ENCODE measurements around the gene KLHL29.

KLHL29 gene

GRCh38 chr2:23586741-23587306 is 201.8 kb downstream of the KLHL29 start:
- H3K4me3 ChIP-seq (ENCODE audit: low read depth, low read length): no peak overlapping the region

- H3K4me3 ChIP-seq (ENCODE audit: low read depth, low read length): no peak overlapping the region
Measured at GRCh38 chr2:23587341-23587880, 202.4 kb downstream of the KLHL29 start.

DNA sequence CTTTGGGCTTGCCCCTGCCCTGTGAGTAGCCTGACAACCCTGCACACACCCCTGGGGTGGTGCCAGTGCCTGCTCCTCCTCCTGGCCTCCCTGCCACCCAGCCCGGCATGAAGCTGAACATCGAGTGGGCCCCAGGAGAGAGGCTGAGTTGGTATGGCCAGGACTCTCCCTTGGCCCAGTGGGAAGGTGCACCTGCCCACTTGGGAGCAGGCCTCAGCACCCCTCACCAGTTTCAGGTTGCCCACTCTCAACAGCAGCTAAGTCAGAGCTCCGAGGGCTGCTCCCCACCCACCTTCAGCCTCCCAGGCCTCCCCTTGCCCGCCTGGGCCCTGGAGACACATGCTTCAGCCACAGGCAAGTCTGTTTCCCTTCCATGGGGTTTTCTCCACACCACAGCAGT is 203.1 kb downstream of the KLHL29 start:
- H3K4me3 ChIP-seq (ENCODE audit: low read depth, low read length): no peak overlapping the region

DNA sequence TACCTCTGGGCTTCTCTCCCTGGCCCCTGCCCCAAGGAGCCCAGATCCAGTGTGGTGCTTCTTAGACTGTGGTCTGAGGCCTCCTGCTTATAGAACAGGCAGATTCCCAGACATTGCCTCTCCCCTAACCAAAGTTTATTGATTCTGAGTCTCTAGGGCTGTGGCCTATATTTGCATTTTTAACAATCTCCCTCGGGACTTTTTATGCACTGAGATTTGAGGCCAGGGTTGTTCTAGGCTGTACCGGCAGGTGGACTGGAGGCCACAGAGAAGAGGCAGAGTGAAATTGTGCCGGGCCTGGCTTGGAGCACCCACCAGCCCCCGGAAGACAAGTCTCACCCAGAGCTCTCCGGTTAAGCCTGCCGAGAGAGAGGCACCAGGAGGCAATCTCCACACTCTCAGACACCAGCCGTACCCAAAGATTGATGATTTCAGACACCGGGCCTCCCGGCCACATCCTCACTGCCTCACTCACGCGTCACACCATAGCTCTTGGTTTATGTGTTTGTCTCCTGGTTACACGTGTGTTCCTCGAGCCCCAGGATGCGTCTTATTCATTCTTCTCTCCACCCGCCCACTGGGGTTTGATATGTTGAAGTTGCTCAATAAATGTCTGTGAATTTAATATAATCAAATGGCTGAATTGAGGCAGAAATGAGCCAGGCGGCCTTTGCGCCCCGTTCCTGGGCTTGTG is 203.7 kb downstream of the KLHL29 start:
- H3K4me3 ChIP-seq (ENCODE audit: low read depth, low read length): no peak overlapping the region

DNA sequence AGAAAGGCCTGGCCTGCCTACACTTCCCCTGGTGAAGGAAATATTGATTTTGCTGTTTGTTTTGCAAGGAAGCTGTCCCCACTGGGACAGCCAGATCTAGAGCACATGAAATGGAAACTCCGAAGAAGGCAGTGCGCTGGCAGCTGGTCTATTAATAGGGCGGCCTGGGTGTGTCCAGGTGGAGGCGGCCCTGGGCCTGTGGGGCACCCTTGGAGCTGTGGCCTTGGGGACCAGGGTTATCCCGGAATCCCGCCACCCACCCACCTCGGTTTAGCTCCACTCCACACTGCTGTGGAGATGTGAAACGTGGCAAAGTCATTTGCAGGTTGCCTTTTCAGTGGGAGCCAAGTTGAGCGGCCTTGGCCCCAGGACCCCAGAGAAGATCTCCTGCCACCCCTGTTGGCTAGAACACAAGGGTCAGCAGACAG is 204.3 kb downstream of the KLHL29 start:
- no peak overlapping the region for H3K4me3 ChIP-seq (ENCODE audit: low read depth, low read length)

GRCh38 chr2:23589739-23590138 is 204.8 kb downstream of the KLHL29 start:
- H3K4me3 ChIP-seq (ENCODE audit: low read depth, low read length): no peak overlapping the region

GRCh38 chr2:23590241-23590869 is 205.4 kb downstream of the KLHL29 start:
- no peak overlapping the region for H3K4me3 ChIP-seq (ENCODE audit: low read depth, low read length)

DNA sequence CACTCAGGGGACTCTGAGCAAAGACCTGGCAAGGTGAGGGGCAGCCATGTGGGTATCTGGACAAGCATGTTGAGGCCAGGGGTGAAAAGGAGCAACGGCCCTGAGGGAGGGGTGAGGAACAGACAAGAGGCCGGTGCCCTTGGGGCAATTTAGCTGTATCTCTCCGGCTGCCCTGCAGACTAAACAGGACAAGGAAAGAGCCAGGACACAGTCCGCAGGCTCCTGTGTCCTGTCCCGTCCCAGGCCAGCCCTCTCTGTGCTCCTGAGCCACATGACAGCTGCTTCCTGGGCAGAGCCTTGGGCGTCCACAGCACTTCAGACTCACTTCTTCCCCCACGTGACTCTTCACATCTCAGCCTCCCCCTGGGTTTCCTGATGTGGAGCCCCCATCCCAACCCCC is 206.1 kb downstream of the KLHL29 start:
- no peak overlapping the region for H3K4me3 ChIP-seq (ENCODE audit: low read depth, low read length)

DNA sequence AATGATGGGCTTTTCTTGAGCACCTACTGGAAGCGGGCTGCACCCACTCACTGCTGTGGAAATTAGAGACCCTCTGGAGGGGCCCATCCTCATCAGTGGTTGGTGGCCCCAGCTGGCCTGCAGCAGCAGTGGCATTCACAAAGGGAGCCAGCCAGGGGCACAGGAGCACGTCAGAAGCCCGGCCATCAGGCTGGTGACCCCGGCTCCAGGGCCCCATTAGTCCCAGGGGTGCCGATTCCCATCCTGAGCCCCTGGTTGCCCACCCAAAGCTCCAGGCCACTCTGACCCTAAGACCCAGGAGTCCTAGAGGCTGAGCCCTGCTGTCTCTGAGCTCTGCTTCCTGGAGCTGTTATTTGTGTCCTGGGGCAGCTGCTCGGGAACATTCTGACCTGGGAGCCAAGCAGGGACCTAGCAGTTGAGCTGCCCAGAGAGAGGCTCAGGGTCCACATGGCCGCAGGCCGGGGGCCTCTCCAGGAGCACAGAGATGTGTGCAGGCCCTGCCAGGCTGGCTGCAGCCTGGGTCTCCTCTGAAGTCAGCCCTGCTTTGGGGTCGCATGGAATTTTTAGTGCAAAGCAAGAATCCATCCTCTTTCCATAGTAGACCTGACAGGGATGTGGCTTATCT is 207.2 kb downstream of the KLHL29 start:
- H3K4me3 ChIP-seq (ENCODE audit: low read depth, low read length): no peak overlapping the region

DNA sequence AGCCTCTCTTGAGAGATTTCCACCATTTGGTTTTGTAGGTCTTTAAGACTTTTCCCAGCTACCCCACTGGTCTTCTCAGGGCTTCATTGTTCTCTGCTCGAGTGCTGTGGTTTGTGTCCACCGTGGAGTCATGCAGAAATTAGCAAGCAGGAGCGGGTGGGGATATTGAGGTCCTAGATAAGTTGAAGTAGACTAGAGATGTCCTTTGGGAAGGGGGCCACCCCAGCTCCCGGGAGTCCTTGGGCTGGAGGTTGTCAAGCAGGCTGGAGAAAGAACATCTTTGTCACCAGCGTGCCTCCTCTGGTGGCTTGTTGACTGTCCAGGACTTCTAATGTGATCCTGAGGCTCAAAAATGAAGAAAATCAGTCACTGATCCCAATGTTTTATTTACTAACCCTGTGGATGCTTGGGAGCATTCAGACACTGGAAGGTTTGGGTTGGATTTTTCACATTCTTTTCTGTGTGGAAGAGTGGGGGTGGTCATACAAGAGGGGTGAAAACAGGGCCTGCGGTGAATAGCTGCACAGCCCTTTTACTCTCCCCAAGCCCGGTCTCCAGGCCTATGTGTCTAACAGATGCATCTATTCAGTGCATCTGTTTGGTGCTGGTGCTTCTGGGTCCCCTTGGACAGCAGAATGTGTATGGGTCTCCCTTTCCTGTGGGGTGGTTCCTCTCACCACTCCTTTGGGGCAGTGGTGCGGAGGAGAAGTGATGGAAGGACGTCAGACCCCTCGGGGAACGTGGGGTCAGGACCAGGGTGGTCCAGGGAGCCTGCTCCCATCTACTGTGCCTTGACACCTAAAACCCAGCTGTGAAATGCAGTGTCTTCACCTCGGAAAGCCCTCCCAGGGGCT is 208.1 kb downstream of the KLHL29 start:
- no peak overlapping the region for H3K4me3 ChIP-seq (ENCODE audit: low read depth, low read length)

GRCh38 chr2:23593752-23594459 is 208.9 kb downstream of the KLHL29 start:
- H3K4me3 ChIP-seq (ENCODE audit: low read depth, low read length): no peak overlapping the region

- no peak overlapping the region for H3K4me3 ChIP-seq (ENCODE audit: low read depth, low read length)
Measured at GRCh38 chr2:23594460-23594825, 209.5 kb downstream of the KLHL29 start.

DNA sequence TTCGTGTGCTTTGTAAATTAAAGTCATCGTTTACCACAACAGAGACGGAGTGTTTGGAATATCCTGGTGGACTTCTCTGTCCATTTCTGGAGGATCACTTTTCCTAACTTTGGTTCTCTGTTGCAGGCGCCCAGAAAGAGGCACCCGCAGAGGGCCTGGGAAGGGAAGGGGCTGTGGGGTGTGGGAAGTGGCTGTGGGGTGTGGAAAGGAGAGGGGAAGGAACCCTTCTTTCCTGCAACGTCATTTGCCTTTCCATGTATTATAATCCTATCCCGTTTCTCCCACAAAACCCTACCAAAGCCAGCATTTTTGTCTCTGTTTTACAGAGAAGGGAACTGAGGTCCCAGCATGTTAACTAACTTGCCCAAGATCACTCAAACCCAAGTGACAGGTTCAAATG is 210.0 kb downstream of the KLHL29 start:
- no peak overlapping the region for H3K4me3 ChIP-seq (ENCODE audit: low read depth, low read length)

- no peak overlapping the region for H3K4me3 ChIP-seq (ENCODE audit: low read depth, low read length)
Measured at GRCh38 chr2:23595601-23596251, 210.7 kb downstream of the KLHL29 start.

DNA sequence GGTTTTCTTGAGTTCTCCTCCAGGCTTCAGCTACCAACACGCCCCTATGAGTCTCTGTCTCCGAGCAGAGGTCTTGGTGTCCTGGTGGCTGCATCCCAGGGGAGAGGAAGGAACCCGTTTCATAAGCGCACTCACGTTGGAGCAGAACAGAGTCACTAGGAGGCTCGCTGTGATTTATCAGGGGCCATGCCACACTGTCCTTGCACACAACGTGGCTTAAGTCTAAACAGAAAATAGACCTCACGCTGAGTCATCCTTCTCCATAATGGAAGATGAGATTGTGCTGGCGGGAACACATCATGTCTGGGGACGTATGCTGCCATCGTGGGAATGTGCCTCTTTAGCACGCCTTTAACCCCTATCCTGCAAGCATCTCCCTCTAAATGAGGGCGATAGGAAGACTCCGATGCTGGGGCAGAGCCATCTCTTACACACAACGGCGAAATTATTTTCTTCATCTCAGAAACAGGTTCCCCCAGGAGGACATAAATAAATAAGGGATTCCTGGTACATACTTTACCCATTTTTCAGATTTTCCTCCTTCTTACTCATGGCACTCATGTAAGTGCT is 211.4 kb downstream of the KLHL29 start:
- H3K4me3 ChIP-seq (ENCODE audit: low read depth, low read length): no peak overlapping the region

DNA sequence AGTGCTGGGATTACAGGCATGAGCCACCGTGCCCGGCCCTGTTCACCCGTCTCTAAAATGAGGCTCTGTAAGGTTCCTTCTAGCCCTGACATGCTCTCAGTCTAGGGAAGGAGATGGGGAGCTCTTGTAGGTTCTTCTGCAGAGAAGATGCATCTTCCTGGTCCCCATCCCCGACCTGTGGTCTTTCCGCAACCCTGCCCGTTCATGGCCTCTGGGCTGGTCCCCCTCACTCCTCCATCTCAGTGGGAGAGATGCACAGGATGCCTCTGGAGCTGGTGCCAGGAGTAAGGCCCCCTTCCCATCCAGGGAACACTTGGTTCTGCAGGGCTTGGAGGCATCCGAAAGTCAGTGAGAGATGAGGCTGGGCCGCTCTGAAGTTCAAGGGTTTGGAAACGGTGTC is 212.7 kb downstream of the KLHL29 start:
- H3K4me3 ChIP-seq (ENCODE audit: low read depth, low read length): no peak overlapping the region

DNA sequence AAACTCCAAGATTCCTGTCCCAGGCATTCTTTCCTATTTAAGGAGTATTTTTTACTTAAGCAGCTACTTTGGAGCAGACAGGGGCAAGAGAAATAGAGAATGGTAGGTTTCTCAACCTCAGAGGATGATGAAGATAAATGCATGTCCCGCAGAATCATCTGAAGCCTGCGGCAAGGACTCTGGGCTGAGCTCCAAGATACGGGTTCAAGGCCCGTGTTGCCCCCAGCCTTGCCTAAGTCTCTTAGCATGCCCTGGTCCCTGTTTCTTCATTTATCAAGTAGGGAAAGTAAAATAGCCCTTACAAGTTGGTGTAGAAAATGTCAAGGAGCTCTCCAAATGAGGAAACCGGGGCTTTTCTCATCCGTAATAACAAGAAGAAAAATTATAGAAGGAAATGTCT is 214.0 kb downstream of the KLHL29 start:
- H3K4me3 ChIP-seq (ENCODE audit: low read depth, low read length): no peak overlapping the region

DNA sequence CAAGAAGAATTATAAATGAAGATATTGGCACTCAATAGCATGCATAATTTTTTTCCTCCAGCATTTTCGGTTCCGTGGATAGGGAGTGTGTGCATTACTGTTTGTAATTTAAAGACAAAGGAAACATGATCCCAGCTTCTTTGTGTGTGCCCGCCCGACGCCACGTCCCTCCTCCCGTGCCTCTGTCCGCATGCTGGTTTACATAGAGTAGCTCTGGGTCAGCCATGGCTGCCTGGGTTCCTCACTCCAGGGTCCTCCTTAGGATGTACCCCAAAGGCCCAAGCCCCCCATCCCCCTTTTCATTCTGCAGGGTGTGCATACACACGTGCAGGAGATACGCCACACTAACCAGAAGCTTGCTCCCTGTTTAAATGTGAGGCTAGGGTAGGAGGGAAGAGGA is 214.7 kb downstream of the KLHL29 start:
- H3K4me3 ChIP-seq (ENCODE audit: low read depth, low read length): no peak overlapping the region

DNA sequence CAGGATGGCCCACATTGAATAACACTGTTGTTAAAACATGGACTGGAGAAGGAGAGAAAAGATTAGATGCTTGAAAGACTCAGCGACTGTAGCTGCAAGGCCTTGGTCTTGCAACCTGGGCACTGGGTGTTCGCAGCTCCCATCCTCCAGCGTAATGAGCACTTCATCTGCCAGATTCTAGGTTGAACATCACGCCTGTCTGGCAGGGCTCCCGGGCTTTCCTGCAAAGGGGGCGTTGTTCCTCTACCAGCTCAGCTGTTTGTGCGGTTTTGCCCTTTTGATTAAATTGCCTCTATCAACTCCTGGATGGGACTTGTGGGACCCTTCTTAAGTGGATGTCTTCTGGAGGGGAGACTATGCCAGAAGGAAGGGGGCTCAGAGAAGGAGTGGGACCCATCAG is 215.4 kb downstream of the KLHL29 start:
- no peak overlapping the region for H3K4me3 ChIP-seq (ENCODE audit: low read depth, low read length)

Data from iPS-11a (cell line).